ENCODE results near the gene IPO11. TPM values are rescaled to one million over a fixed set of nuclear protein-coding genes. Genes with fewer than 3 reads are reported as not detected.

Gene IPO11
- total RNA-seq, 1 experiment from 2014 or later = 28.7 TPM

Small RNAs within 50 kb of the gene (small RNA-seq; reads per million reads assigned to genes)
- gene CKS1BP3 (0 reads per million in 2 experiments), gene RNU6-661P (0 reads per million in 2 experiments)

Other genes with a start within 250 kb of the IPO11 start
- 45.9 and 52.0 TPM in 2 replicates for gene KIF2A, start 106.6 kb upstream of the IPO11 start, total RNA-seq (2014; rRNA removed; shearing (Covaris generic))
- 63.6 and 69.4 TPM in 2 replicates for gene DIMT1, start 8.9 kb upstream of the IPO11 start, total RNA-seq (2014; rRNA removed; shearing (Covaris generic))
- gene LRRC70, start 166.1 kb downstream of the IPO11 start, total RNA-seq (2014; rRNA removed; shearing (Covaris generic)) = 0.54 and 0.75 TPM in 2 replicates